ENCODE data around the gene HPSE2. TPM values are rescaled to one million over a fixed set of nuclear protein-coding genes. Genes with fewer than 3 reads are reported as not detected.
A peak's percentile ranks its signal among the peaks of the same experiment; 100 is the strongest.

HPSE2 gene
- total RNA-seq, 1 experiment from 2014 or later, result 0.05 TPM

DNA sequence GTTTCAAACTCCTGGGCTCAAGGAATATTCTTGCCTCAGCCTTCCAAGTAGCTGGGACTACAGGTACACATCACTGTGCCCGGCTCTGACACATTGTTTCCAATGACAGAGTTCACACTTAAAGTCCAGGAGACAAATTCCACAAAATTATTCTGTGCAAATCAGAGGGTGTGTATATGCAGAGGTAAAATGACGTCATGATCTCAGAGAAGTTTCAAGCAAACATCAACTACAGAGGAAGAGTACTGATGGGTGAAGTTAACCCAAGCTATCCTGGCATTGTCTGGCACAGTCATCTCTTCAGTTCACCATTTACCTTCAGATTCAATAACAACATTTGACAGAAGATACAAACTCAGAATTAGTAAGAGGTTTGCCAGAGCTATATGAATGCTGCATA, 388.9 kb downstream of the HPSE2 start:
- CTCF ChIA-PET, result interaction anchor here (1.1 kb wide), 1 partner anchor 380 kb away, joined by 3 read pairs; no protein-coding TSS in a partner anchor
- RAD21 ChIA-PET (ENCODE audit: low non-redundant PET in 1 of 2, low total read pairs in 2 of 2, uncharacterized antibody in 2 of 2, unreplicated experiment in 2 of 2), result no interaction called here
- Histone ChIP-seq H3K4me1 (ENCODE audit: control insufficient read depth in 1 of 2, insufficient read depth in 2 of 2, low read length in 2 of 2) (no peaks in the 10 kb centered on the region), H3K4me2 (ENCODE audit: low read length) (no peak overlapping the region), H3K9me2 (ENCODE audit: insufficient read depth) (no peaks in the 10 kb centered on the region), H3K27ac (ENCODE audit: low read depth, low read length) (no peak overlapping the region), H4K20me1 (ENCODE audit: insufficient read depth) (no peaks in the 10 kb centered on the region; the same call in 1 of the 2 replicates), H3K36me3 (ENCODE audit: control insufficient read depth in 1 of 2, insufficient read depth in 2 of 2, low read length in 2 of 2) (no peaks in the 10 kb centered on the region), H3K79me2 (ENCODE audit: insufficient read depth, low read length) (no peaks in the 10 kb centered on the region), H2AFZ (ENCODE audit: low read depth, low read length, poor library complexity, severe bottlenecking) (no peak overlapping the region), H3K4me3 (replicated peaks in 1 of 2; ENCODE audit: low read depth in 1 of 2, low read length in 2 of 2) (no peak overlapping the region), H3K27me3 (ENCODE audit: insufficient read depth, low read length) (peaks cover 31% of the 10 kb centered on the region), H3K9me3 (ENCODE audit: control insufficient read depth in 1 of 2, insufficient read depth in 1 of 2, low read depth in 1 of 2, low read length in 2 of 2) (no peaks in the 10 kb centered on the region), H3K9ac (ENCODE audit: low read length) (no peak overlapping the region)
- no peak for TF ChIP-seq JUND (IDR thresholded peaks at IDR 0.05)
- TF ChIP-seq EZH2 (IDR thresholded peaks at IDR 0.05), result no peak
- no peak for TF ChIP-seq ZFX (IDR thresholded peaks at IDR 0.05)
- no peak for TF ChIP-seq SRF (IDR thresholded peaks at IDR 0.05; ENCODE audit: low read depth)
- BruUV-seq (replicated peaks), result no TSS peak
- POLR2A ChIA-PET, result no interaction called here
- ATAC-seq, result no peak
- no peak for DNase-seq (ENCODE audit: low read depth, low spot score)
- intact Hi-C loops (cut with micrococcal nuclease), result no loop called here

GRCh38 chr10:98833542-98833941, 402.1 kb downstream of the HPSE2 start:
- Histone ChIP-seq H3K79me2 (ENCODE audit: insufficient read depth, low read length) (no peaks in the 10 kb centered on the region), H3K9me3 (ENCODE audit: control insufficient read depth in 1 of 2, insufficient read depth in 1 of 2, low read depth in 1 of 2, low read length in 2 of 2) (no peaks in the 10 kb centered on the region), H3K9ac (ENCODE audit: low read length) (no peak overlapping the region), H3K4me2 (ENCODE audit: low read length) (no peak overlapping the region), H3K36me3 (ENCODE audit: control insufficient read depth in 1 of 2, insufficient read depth in 2 of 2, low read length in 2 of 2) (no peaks in the 10 kb centered on the region), H4K20me1 (ENCODE audit: insufficient read depth) (no peaks in the 10 kb centered on the region), H3K27me3 (ENCODE audit: insufficient read depth, low read length) (peaks cover 4% of the 10 kb centered on the region; the same call in 1 of the 2 replicates), H3K27ac (ENCODE audit: low read depth, low read length) (no peak overlapping the region), H3K4me3 (replicated peaks in 1 of 2; ENCODE audit: low read depth in 1 of 2, low read length in 2 of 2) (no peak overlapping the region), H2AFZ (ENCODE audit: low read depth, low read length, poor library complexity, severe bottlenecking) (no peak overlapping the region), H3K4me1 (ENCODE audit: control insufficient read depth in 1 of 2, insufficient read depth in 2 of 2, low read length in 2 of 2) (no peaks in the 10 kb centered on the region), H3K9me2 (ENCODE audit: insufficient read depth) (no peaks in the 10 kb centered on the region)
- BruUV-seq (replicated peaks), result no TSS peak
- RAD21 ChIA-PET (ENCODE audit: low non-redundant PET in 1 of 2, low total read pairs in 2 of 2, uncharacterized antibody in 2 of 2, unreplicated experiment in 2 of 2), result no interaction called here
- TF ChIP-seq JUND (IDR thresholded peaks at IDR 0.05), result no peak
- no peak for TF ChIP-seq TCF7L2 (IDR thresholded peaks at IDR 0.05; ENCODE audit: borderline replicate concordance, extremely low read depth, insufficient read depth, insufficient read length)
- TF ChIP-seq SRF (IDR thresholded peaks at IDR 0.05; ENCODE audit: low read depth), result no peak
- no peak for TF ChIP-seq POLR2AphosphoS5 (IDR thresholded peaks at IDR 0.05; ENCODE audit: low read depth, low read length)
- TF ChIP-seq REST (IDR thresholded peaks at IDR 0.05; ENCODE audit: low read depth), result no peak
- no peak for TF ChIP-seq ATF3 (IDR thresholded peaks at IDR 0.05)
- TF ChIP-seq ZFX (IDR thresholded peaks at IDR 0.05), result no peak
- TF ChIP-seq EZH2 (IDR thresholded peaks at IDR 0.05), result no peak
- TF ChIP-seq EGR1 (IDR thresholded peaks at IDR 0.05; ENCODE audit: low read depth), result no peak
- TF ChIP-seq, protein P1, sequence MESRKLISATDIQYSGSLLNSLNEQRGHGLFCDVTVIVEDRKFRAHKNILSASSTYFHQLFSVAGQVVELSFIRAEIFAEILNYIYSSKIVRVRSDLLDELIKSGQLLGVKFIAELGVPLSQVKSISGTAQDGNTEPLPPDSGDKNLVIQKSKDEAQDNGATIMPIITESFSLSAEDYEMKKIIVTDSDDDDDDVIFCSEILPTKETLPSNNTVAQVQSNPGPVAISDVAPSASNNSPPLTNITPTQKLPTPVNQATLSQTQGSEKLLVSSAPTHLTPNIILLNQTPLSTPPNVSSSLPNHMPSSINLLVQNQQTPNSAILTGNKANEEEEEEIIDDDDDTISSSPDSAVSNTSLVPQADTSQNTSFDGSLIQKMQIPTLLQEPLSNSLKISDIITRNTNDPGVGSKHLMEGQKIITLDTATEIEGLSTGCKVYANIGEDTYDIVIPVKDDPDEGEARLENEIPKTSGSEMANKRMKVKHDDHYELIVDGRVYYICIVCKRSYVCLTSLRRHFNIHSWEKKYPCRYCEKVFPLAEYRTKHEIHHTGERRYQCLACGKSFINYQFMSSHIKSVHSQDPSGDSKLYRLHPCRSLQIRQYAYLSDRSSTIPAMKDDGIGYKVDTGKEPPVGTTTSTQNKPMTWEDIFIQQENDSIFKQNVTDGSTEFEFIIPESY (IDR thresholded peaks at IDR 0.05; ENCODE audit: extremely low read depth, insufficient replicate concordance, low read length), result no peak
- TF ChIP-seq, protein P2, sequence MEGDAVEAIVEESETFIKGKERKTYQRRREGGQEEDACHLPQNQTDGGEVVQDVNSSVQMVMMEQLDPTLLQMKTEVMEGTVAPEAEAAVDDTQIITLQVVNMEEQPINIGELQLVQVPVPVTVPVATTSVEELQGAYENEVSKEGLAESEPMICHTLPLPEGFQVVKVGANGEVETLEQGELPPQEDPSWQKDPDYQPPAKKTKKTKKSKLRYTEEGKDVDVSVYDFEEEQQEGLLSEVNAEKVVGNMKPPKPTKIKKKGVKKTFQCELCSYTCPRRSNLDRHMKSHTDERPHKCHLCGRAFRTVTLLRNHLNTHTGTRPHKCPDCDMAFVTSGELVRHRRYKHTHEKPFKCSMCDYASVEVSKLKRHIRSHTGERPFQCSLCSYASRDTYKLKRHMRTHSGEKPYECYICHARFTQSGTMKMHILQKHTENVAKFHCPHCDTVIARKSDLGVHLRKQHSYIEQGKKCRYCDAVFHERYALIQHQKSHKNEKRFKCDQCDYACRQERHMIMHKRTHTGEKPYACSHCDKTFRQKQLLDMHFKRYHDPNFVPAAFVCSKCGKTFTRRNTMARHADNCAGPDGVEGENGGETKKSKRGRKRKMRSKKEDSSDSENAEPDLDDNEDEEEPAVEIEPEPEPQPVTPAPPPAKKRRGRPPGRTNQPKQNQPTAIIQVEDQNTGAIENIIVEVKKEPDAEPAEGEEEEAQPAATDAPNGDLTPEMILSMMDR (IDR thresholded peaks at IDR 0.05 in 2 of 3, conservative IDR thresholded peaks at IDR 0.05 in 1 of 3; ENCODE audit: borderline replicate concordance in 1 of 3, insufficient read depth in 1 of 3, low read depth in 2 of 3, low read length in 2 of 3), result no peak
- TF ChIP-seq CEBPB (IDR thresholded peaks at IDR 0.05; ENCODE audit: low read depth), result no peak
- CTCF ChIA-PET, result no interaction called here
- DNase-seq (ENCODE audit: low read depth, low spot score), result no peak
- POLR2A ChIA-PET, result no interaction called here
- ATAC-seq, result peak; percentile 36; the same call in 1 of the 2 replicates
- intact Hi-C loops (cut with micrococcal nuclease), result no loop called here

All from HCT116 (cell line).